Epithelial cell of esophagus (primary cell): ENCODE results near the gene OLFML1.

Experiments
- DNase-seq: peaks from one replicate; pipeline ENCODE4 v3.0.0; 2010; ENCODE audit warnings: low read depth
- H3K4me3 ChIP-seq: 2 replicates; pipeline ENCODE4 v1.5.1; 2011; ENCODE audit warnings: mild to moderate bottlenecking, low read length, control low read depth
- TF ChIP-seq, protein P1 (sequence below): IDR thresholded peaks from 2 replicates; pipeline ENCODE4 v1.5.1; 2011; ENCODE audit warnings: low read depth, mild to moderate bottlenecking, low read length, control low read depth, inconsistent platforms; ENCODE audit not compliant: insufficient read depth; ENCODE audit errors: missing control alignments

The OLFML1 gene

GRCh38 chr11:7506243-7506642 lies 20.9 kb downstream of the OLFML1 start:
- DNase-seq = no peak
- TF ChIP-seq, protein P1, sequence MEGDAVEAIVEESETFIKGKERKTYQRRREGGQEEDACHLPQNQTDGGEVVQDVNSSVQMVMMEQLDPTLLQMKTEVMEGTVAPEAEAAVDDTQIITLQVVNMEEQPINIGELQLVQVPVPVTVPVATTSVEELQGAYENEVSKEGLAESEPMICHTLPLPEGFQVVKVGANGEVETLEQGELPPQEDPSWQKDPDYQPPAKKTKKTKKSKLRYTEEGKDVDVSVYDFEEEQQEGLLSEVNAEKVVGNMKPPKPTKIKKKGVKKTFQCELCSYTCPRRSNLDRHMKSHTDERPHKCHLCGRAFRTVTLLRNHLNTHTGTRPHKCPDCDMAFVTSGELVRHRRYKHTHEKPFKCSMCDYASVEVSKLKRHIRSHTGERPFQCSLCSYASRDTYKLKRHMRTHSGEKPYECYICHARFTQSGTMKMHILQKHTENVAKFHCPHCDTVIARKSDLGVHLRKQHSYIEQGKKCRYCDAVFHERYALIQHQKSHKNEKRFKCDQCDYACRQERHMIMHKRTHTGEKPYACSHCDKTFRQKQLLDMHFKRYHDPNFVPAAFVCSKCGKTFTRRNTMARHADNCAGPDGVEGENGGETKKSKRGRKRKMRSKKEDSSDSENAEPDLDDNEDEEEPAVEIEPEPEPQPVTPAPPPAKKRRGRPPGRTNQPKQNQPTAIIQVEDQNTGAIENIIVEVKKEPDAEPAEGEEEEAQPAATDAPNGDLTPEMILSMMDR = no peak
- no peak overlapping the region for H3K4me3 ChIP-seq

GRCh38 chr11:7508087-7508486 lies 22.8 kb downstream of the OLFML1 start:
- TF ChIP-seq, protein P1 = no peak
- no peak for DNase-seq
- no peak overlapping the region for H3K4me3 ChIP-seq

- no peak for DNase-seq
- TF ChIP-seq, protein P1 = no peak
- H3K4me3 ChIP-seq = no peak overlapping the region
These were observed 24.7 kb downstream of the OLFML1 start for GRCh38 chr11:7509966-7510365.

DNA sequence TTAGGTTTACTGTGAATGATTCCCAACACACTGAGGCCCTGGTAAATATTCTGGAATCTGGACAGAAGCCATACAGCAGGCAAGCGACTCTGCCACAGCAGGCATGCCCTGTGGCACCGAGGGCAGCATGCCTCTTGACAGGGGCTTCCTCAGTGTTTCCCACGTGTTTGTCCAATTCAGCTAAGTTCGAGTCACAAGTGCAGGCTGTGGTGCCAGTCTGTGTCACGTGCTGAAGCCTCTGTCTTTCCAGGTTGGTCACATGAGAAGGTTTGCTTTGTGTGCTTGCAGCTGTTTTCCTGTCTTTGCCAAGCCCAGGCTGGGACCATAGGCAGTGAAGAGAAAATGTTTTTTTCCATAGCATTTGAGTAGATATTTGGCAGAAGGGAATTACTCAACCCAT lies 26.1 kb downstream of the OLFML1 start:
- H3K4me3 ChIP-seq = no peak overlapping the region
- TF ChIP-seq, protein P1 = no peak
- peak; percentile 9 for DNase-seq

DNA sequence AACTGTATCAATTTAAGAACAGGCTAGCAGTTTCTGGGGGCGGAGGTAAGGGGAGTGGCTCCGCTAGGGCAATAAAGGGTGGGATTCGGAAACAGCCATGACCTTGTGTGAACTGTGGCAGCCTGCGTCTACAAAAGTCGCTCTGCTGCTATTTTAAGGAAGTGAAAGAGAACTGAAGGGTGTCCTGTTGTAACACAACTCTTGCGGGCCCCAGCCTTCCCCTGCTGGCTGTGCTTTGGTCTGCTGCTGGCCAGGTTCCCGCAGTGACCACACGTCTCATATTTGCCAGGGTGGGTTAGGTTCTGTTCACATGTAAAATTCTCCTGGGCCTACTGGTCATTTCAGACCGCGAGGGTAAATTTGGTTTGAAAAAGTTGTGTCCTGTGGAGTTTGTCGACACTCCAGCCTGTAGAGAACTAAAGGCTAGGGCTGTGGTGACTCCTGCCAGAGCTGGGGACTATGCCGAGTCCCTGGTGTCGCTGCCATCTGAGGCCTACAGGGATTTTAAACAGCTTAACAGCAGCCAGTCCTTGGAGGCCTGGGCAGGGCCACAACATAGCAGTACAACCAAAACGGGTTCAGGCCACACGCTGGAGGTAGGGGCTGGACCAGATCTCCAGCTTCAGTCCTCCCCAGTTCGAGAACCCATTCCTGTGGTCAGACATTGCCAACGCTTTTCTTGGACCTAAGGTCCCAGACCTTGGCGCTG lies 27.4 kb downstream of the OLFML1 start:
- no peak for DNase-seq

GRCh38 chr11:7513234-7514098 lies 28.2 kb downstream of the OLFML1 start, which contains the start of gene PPFIBP2:
Gene PPFIBP2 (plus strand): TSS chr11:7513999. CDS start chr11:7549476, 35,477 bp downstream.
- DNase-seq = peak; percentile 74
- peak within 1 kb of the TSS; percentile 69 for H3K4me3 ChIP-seq
- TF ChIP-seq, protein P1 = peak; percentile 75

More for the DNA sequence above, 27.4 kb downstream of the OLFML1 start:
- peak overlapping the region; percentile 69 for H3K4me3 ChIP-seq
- TF ChIP-seq, protein P1 = no peak
